ENCODE measurements around the gene COX7B2. TPM values are rescaled to one million over a fixed set of nuclear protein-coding genes. Genes with fewer than 3 reads are reported as not detected.

The COX7B2 gene
- total and polyA plus RNA-seq, 11 donors, result not detected

DNA sequence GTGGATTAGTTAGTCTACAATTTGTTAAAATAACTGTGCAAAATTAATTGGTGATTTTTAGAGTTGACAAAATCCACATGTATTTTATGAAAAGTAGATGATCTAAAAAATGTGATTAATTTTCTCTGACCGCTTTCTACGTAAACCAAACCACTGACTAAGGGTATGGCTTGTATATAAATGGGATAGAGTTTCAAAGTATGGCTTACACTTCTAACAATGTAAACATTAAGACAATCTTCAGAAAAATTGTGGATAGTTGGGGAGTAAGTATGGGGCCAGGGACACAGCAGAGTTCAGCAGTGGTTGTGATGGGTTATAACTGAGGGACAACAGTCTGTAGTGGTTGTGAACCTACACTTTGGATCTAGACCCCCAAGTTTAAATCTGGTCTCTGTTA, 44.5 kb upstream of the COX7B2 start:
- DNase-seq, result no peak
- H3K36me3 ChIP-seq, result no peaks in the 10 kb centered on the region
- no peaks in the 10 kb centered on the region for H3K27me3 ChIP-seq
- ATAC-seq, result no peak
- no peak overlapping the region for H3K4me3 ChIP-seq
- intact Hi-C loops (cut with DNase I), result loop anchor here in 1 of 10 donors (10.0 kb wide), 1 partner anchor 171 kb away; no protein-coding TSS in a partner anchor
- TF ChIP-seq POLR2A (IDR thresholded peaks at IDR 0.05), result no peak
- TF ChIP-seq, protein P1, sequence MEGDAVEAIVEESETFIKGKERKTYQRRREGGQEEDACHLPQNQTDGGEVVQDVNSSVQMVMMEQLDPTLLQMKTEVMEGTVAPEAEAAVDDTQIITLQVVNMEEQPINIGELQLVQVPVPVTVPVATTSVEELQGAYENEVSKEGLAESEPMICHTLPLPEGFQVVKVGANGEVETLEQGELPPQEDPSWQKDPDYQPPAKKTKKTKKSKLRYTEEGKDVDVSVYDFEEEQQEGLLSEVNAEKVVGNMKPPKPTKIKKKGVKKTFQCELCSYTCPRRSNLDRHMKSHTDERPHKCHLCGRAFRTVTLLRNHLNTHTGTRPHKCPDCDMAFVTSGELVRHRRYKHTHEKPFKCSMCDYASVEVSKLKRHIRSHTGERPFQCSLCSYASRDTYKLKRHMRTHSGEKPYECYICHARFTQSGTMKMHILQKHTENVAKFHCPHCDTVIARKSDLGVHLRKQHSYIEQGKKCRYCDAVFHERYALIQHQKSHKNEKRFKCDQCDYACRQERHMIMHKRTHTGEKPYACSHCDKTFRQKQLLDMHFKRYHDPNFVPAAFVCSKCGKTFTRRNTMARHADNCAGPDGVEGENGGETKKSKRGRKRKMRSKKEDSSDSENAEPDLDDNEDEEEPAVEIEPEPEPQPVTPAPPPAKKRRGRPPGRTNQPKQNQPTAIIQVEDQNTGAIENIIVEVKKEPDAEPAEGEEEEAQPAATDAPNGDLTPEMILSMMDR (IDR thresholded peaks at IDR 0.05), result no peak
- WGBS, 4 donors, result 86 to 96% (median 90%) methylated on average over 2 of the region's 2 CpGs
- H3K27ac ChIP-seq, result no peak overlapping the region
- no peaks in the 10 kb centered on the region for H3K9me3 ChIP-seq
- H3K4me1 ChIP-seq, result peaks cover 0 to 27% (median 7%) of the 10 kb centered on the region in 12 donors

- ATAC-seq, result no peak
- 65 to 81% (median 74%) methylated on average over 2 of the region's 2 CpGs for WGBS, 4 donors
Observed at GRCh38 chr4:46952451-46952850, 43.4 kb upstream of the COX7B2 start.

DNA sequence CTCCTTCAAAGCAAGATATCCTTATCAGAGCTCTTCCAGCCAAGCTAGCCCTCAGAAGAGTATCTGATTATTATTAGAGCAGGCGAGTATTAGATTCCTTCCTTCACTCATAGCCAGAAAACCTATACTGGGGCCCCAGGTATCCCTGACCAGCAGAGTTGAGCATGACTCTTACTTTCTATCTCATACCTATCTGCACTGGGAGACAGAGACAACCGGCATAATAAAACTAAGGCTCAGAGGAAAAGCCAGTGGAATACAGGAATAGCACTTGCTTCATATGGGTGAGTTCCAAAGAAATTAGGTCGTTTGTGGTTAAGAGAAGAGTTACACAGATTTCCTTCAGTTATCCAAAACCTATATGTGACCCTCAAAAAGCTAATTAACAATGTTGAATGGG, 41.8 kb upstream of the COX7B2 start:
- WGBS, 4 donors, result 17 to 25% (median 21%) methylated on average over 3 of the region's 3 CpGs
- intact Hi-C loops (cut with DNase I), result loop anchor here in 1 of 10 donors (10.0 kb wide), 1 partner anchor 174 kb away; no protein-coding TSS in a partner anchor
- Histone ChIP-seq H3K4me1 (peaks cover 0 to 45% (median 21%) of the 10 kb centered on the region in 12 donors), H3K36me3 (no peaks in the 10 kb centered on the region), H3K27ac (peak overlapping the region in 3 of 12 donors; percentile 15 to 67 (median 31)), H3K27me3 (no peaks in the 10 kb centered on the region), H3K4me3 (no peak overlapping the region), H3K9me3 (no peaks in the 10 kb centered on the region)
- no peak for DNase-seq
- TF ChIP-seq, protein P1 (IDR thresholded peaks at IDR 0.05), result no peak
- TF ChIP-seq POLR2A (IDR thresholded peaks at IDR 0.05), result no peak
- no peak for ATAC-seq

More at GRCh38 chr4:46952451-46952850, 43.4 kb upstream of the COX7B2 start:
- H3K27me3 ChIP-seq, result no peaks in the 10 kb centered on the region
- no peak overlapping the region for H3K4me3 ChIP-seq
- H3K9me3 ChIP-seq, result no peaks in the 10 kb centered on the region
- no peak overlapping the region for H3K27ac ChIP-seq
- no peak for DNase-seq
- intact Hi-C loops (cut with DNase I), result loop anchor here in 1 of 10 donors (10.0 kb wide), 1 partner anchor 172 kb away; no protein-coding TSS in a partner anchor
- no peaks in the 10 kb centered on the region for H3K36me3 ChIP-seq
- TF ChIP-seq, protein P1 (IDR thresholded peaks at IDR 0.05), result no peak
- TF ChIP-seq POLR2A (IDR thresholded peaks at IDR 0.05), result no peak
- H3K4me1 ChIP-seq, result peaks cover 0 to 33% (median 13%) of the 10 kb centered on the region in 12 donors

- ATAC-seq, result peak in 3 of 4 donors; percentile 40 to 61 (median 49)
- Histone ChIP-seq H3K4me3 (no peak overlapping the region), H3K4me1 (peaks cover 0 to 48% (median 22%) of the 10 kb centered on the region in 12 donors), H3K27ac (peak overlapping the region in 5 of 12 donors; percentile 15 to 67 (median 48)), H3K9me3 (no peaks in the 10 kb centered on the region), H3K36me3 (no peaks in the 10 kb centered on the region), H3K27me3 (no peaks in the 10 kb centered on the region)
- intact Hi-C loops (cut with DNase I), result loop anchor here in 4 of 10 donors (5.0 to 10.0 kb wide), 2 partner anchors 42 to 175 kb away; partner anchors contain the start of gene GABRA4 (in 3 of the 4)
- no peak for DNase-seq
- TF ChIP-seq POLR2A (IDR thresholded peaks at IDR 0.05), result no peak
- TF ChIP-seq, protein P1 (IDR thresholded peaks at IDR 0.05), result no peak
- 29 to 35% (median 30%) methylated on average over 1 of the region's 1 CpG for WGBS, 4 donors
Observed at GRCh38 chr4:46949822-46950221, 40.8 kb upstream of the COX7B2 start.
